Activated CD8-positive, alpha-beta memory T cell treated with anti-CD3 and anti-CD28 coated beads, Interleukin-2, amount 50 U/mL, for 1 hour (primary cell): ENCODE measurements around the gene CCDC116.
A peak's percentile ranks its signal among the peaks of the same experiment; 100 is the strongest.
"Not testable (repeated sequence)": the region's sequence is repeated elsewhere in the genome, so short reads cannot be mapped to it uniquely, and the experiment has no call there.

Experiments used
- DNase-seq: peaks from one replicate; pipeline ENCODE4 v3.0.0-alpha.2; 2020; ENCODE audit errors: extremely low read depth

The CCDC116 gene

DNA sequence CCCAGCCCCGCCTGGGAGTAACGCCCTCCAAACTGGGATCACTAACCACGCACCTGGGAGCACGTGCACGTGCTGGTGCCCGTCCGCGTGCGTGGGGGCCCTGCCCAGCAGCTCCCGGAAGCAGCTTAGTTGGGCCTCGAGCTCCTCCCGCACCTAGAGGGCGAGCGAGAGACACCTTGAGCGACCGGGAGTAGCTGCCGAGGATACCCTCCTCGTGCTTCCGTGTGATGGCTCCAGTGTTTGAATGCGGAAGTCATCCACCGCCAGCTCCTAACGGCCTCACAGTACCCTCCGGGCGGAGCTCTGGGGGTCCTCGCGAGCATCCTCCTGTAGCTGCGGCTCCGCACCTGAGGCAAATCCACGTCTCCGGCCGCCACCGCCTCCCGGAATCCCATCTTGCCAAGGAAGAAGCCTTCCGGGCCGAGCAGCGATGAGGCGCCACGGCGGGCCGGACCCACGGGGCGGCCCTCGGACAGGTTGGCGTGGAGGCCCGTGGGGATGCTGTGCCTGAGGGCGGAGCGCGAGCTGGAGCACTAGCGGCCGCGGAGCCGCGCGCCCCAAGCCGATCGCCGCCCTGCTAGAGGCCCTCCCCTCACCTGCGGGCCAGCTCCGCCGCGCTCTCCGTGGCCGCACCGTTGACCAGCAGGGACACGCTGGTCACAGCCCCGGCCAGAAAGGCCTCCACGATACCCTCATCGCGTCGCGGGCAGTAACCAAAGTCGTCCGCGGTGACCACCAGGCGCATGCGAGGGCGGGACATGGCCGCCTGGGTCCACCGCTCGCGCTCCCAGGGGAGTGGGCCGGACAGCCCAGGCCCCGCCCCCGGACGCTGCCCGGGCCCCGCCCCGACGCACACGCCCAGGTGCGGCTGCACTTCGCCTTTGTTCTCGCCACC, 3.1 kb upstream of the CCDC116 start, which contains the start of gene YDJC:
TSS of gene YDJC (minus strand) at position 768 of the 895 bp plus-strand sequence. CDS start at position 760, 8 bp downstream.
- DNase-seq, result peak; percentile 83

DNA sequence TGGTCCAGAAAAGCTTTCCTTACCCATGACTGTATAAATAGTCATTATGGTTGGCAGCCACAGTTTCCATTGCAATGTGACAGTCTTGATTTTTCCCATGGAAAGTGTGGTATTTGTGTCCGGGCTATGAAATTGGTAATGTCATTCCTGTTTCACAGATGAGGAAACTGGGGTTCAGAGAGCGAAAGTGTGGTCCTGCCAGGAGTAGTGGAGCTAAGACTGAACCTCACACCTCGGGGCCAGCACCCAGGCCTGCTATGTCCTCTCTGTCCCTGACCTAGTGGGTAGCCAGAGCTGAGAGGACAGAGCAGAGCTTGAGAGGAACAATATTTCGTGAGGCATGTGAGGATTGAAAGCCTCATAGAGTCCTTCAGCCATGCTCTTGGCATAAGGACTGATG, 1.5 kb upstream of the CCDC116 start:
- no peak for DNase-seq

DNA sequence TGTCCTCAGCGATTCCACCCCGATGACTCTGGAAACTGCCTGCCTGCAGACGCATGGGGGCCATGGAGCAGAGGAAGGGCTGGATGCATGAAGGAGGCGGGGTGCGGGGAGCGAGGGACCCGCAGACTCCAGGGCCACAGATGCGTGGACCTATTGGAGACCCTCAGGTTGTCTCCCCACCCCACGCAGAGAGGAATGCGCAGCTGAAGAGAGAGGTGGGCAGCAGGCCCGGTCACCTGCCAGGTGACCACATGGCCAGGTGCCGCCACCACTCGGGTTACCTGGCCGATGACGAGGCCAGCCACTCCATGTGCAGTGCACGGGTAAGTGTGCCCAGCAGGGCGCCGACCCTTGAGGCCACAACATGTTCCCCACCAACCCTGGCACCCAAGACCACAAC, 371 bp downstream of the CCDC116 start:
- no peak for DNase-seq

DNA sequence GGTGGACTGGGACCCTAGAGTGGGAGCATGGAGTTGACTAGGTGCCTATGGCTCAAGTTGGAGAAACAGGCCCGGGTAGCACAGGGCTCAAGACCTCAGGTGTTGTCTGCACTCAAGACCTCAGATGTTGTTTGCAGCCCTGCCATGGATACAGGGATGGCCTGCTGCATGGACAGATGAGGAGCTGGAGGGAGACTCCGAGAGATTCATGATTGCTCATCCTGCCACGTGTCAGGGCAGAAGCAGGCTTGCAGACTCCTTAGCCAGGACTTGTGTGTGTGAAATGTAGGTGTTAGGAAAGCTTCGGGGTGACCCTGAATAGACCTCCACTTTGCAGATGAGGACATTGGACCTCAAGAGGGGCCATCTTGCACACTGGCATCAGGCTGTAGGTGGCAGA, 921 bp downstream of the CCDC116 start:
- DNase-seq, result no peak

DNA sequence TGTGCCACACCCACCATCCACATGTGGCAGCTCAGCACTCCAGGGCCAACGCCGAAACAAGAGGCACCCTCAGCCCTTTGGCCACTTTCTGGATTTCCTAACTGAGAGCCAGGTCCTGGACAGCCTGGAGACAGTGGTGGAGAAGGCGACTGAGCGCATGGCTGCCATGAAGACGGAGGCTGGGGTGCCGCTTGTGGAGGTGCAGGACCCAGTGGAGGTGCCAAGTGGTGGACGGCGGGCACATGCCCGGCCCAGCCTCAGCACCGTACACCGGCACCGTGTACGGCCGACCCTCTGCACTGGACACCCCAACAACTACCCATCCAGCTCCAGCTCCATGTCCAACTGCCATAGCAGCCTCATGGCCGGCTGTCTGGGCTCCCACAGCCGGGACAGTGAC, 1.5 kb downstream of the CCDC116 start:
- no peak for DNase-seq

DNA sequence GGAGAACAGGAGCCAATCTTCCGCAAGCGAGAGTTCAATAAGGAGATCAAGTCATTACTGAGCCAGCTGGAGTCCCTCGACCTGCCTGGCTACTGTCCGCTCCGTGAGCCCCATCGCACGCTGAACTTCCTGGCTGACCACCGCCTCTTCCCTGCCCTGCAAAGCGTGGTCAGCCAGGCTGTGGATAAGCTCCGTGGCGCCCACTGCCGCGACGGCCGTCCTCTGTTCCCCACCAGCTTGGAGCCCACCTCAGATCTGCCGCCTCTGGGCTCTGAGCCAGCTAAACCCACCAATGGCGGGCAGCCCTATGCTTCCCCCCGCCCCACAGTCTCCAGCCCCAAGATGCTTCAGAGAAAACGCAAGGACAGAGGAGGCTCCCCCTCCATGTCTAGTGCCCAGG, 2.3 kb downstream of the CCDC116 start:
- DNase-seq, result no peak

DNA sequence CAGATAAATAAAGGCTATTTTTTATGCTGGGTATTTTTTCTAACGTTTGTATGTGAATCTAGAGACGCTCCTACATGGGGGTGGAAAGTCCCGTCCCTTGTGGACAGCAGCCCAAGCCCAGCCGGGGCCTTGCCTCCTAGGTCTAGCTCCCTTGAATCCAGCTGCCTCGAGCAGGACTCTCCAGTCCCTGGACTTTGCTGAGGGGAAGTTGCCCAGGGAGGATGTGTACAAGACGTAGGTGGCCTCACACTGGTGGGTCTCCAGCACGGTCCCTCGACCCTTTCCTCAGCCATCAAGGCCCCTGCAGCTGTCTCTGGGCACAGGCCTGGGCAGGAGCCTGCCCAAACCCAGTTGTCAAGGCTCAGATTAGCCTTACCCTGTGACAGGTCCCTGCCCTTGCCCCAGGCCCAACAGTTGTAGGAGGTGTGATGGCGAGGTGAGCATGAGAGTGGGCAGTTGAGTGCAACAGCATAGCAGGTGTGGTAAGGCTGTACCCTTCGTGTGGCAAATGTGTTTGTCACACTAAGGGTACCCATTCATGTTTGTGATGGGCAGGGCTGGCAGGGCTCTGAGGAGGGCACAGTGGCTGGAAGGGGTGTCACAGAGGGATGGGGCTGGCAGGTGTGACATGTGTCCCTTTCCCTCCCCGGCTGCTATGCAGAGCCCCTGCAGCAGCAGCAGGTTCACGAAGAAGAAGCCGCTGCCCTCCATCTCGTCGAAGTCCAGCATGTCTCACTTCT, 3.4 kb downstream of the CCDC116 start:
- no peak for DNase-seq

DNA sequence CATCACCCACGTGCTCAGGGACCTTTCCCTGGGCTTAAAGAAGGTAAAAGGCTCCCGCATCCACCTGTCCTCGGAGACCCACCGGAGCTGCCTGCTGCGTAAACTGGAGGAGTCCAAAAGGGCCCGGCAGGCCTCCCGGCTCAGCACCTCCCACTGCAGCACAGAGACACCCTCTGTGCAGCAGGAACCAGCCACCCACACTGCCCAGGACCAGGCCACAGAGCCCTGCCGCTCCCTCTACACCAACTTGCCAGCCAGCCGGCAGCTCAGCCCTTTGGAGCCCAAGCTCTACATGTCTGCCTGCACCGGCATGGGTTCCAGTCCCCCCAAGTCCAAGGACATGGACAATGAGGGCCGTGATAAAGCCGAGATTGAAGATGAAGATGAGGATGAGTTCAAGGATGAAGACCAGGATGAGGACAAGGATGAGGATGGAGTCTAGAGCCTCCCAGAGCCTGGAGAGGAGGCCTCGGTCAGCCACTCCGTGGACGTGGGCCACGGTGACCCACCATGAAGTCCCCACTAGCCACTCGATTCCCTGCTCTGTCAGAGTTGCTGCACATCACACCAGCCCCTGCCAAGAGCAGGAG, 4.2 kb downstream of the CCDC116 start:
- no peak for DNase-seq

DNA sequence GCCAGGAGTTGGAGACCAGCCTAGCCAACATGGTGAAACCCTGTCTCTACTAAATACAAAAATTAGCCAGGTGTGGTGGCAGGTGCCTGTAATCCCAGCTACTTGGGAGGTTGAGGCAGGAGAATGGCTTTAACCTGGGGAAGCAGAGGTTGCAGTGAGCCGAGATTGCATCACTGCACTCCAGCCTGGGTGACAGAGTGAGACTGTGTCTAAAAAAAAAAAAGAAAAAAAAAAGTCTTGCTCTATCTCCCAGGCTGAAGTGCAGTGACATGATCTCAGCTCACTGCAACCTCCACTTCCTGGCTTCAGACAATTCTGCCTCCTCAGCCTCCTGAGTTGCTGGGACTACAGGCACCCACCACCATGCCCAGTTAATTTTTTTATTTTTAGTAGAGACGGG, 4.9 kb downstream of the CCDC116 start:
- DNase-seq, result not testable (repeated sequence)

DNA sequence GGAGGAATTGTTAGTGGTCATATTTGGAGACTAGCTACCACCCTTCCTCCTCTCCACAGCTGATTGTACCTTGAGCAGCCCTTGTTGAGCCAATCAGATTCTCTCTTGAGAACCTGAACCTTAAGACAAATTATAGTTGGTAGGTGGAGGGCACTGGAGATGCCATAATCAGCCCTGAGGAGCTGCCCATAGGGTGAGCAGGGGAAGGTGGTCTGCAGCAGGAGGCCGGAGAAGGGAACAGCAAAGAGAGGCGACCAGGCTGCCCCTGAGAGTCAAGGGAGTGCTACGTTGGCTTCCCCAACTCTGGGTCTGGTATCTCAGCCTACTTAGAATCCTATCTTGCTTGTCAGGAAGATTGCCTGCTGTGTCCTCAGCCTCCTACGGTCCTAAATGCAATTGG, 6.8 kb downstream of the CCDC116 start:
- DNase-seq, result no peak

DNA sequence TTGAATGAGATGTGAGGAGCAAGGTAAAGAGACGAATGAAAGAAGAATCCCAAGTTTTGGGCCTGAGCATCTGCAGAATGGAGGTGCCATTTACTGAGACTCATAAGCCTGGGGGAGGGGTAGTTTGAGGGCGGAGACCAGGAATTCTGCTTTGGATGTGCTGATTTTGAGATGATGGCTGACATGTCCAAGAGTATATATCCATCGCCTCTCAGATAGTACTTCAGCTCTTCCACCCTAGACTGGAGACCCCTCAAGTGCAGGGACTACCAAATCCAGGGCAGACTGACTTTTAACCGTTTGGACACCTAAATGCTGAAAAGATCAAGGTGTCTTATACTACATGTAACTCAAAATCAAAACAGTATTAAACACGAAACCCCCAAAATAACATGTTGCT, 8.2 kb downstream of the CCDC116 start:
- no peak for DNase-seq

DNA sequence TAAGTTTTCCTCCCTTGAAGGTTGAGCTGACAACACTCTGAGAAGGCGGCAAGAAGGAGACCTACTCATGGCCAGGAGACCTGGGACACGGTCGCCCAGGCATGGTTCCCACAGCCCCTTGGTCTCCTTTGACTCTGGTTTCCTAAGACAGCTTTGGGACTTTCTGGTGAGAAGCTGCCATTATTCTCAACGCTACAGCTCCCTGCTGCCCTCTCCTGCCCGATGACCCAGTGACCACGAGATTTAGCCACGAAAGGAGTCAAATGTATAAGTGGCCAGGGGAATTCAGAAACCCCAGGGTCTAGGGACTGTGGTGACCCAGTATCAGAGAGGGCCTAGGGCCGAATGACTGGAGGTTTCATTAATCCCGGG, 8.8 kb downstream of the CCDC116 start:
- no peak for DNase-seq

DNA sequence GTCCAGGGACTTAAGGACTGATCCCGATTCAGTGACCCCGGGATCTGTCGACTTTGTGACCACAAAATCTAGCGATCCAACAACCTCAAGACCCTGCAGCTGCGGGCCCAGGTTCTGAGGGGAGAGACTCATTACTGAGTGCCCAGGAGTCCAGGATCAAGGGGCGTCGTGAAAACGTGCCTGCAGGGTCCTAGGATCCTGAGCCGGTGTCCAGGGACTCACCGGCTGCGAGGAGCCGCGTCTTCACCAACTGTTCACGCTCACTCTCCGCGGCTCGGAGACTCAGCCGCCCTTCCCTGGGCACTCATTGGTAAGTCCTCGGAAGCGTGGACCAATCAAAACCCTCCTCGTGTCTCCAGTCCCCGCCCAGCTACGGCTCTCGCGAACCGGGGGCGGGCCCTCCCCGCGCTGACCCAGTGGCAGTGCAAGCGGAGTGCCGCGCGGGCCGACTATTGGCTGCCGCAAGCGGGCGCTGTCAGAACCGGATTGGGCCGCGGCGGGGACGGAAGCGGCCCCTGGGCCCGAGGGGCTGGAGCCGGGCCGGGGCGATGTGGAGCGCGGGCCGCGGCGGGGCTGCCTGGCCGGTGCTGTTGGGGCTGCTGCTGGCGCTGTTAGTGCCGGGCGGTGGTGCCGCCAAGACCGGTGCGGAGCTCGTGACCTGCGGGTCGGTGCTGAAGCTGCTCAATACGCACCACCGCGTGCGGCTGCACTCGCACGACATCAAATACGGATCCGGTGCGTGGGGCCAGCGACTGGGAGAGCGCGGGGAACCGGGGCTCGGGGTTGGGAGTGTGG, 9.4 kb downstream of the CCDC116 start, which contains the start of gene SDF2L1:
TSS of gene SDF2L1 (plus strand) at position 514 of the 795 bp plus-strand sequence. CDS start at position 549, 35 bp downstream.
- peak; percentile 90 for DNase-seq

DNA sequence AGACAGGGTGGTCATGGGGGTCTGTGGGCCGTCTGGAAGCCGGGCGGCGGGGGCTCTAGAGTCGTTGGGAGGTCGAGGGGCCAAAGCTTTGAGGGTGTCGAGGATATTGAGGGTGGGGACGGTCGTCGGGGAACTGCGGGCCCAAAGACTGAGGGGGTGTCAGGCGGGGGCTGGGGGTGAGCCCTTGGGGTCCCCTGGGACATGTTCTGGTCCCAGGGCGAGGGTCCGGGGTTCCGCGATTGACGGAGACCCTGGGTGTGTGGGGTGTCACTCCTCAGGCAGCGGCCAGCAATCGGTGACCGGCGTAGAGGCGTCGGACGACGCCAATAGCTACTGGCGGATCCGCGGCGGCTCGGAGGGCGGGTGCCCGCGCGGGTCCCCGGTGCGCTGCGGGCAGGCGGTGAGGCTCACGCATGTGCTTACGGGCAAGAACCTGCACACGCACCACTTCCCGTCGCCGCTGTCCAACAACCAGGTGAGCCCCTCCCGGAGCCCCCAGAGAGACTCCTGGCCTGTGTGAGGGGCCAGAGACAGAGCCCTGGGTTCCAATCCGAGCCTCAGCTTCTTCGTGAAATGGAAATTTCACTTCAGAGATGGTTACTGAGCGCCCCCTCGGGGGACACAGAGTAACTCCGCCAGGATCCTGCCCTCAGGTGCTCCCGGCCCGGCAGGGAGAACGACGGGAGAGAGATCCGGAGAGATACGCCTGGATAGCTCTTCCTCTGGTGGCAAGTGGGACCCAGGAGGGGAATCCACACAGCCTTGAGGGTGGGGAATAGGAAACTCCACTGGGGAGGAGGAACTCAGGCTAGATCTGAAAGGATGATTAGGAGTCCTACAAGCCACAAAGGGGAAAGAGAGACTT, 10.3 kb downstream of the CCDC116 start:
- no peak for DNase-seq

DNA sequence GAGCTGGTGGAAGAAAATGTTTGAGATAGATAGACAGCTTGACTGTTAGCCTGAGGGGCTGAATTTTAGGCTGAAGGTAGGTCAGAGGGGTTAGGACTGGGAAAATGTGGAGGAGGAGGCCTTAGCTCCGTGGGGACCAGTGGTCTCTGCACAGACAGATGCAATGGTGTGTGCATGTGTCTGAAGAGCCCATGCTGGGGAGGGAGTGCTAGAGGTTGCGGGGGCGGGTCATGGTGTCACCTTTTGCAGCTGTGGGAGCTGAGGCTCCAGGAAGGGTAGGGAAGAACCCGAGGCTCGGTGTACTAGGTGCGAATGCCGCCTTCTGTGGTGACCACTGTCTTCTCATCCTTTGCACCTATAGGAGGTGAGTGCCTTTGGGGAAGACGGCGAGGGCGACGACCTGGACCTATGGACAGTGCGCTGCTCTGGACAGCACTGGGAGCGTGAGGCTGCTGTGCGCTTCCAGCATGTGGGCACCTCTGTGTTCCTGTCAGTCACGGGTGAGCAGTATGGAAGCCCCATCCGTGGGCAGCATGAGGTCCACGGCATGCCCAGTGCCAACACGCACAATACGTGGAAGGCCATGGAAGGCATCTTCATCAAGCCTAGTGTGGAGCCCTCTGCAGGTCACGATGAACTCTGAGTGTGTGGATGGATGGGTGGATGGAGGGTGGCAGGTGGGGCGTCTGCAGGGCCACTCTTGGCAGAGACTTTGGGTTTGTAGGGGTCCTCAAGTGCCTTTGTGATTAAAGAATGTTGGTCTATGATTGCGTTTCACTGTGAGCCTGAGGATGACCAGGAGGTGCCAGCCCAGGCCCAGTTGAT, 11.2 kb downstream of the CCDC116 start:
- DNase-seq, result no peak

DNA sequence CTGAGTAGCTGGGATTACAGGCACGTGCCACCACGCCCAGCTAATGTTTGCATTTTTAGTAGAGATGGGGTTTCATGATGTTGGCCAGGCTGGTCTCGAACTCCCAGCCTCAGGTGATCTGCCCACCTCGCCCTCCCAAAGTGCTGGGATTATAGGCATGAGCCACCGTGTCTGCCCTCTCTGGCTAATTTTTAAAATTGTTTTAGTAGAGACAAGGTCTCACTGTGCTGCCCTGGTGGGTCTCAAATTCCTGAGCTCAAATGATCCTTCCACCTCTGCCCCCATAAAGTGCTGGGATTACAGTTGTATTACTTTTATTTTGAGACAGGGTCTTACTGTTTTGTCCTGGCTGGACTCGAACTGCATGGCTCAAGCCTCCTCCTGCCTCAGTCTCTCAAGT, 13.0 kb downstream of the CCDC116 start:
- DNase-seq, result not testable (repeated sequence)

DNA sequence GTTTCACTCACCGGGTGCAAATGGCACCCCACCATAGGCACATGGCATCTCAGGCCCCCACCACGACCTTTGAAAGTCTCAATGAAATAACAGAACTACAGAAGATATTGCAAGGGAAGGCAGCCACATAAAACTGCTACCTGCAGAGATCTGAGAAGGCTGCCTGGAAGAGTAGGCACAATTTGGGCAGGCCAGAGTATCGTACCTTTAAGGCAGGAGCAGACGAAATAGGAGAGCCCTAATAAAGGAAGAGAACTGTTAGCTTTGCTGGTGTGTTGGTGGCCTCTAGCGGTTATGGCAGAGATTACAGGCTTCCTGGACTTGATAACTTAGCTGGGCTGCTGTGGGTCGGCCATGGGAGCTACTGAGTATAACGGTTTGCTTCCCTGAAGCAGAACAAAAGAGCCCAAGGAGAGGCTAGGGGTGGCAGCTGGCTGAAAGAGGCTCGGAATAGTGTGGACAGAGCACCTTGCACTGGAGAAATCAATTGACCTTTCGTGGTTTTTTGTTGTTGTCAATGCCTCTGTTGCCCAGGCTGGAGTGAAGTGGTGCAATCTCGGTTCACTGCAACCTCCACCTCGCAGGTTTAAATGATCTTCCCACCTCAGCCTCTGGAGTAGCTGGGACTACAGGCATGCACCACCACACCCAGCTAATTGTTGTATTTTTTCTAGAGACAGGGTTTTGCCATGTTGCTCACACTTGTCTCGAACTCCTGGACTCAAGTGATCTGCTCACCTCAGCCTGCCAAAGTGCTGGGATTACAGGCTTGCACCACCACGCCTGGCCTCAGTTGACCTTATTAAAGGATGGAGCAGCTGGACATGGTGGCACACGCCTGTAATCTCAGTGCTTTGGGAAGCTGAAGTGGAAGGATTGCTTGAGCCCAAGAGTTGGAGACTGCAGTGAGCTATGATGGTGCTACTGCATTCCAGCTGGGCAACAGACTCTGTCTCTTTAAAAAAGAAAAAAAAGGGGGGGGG, 14.3 kb downstream of the CCDC116 start:
- peak; percentile 52 for DNase-seq

DNA sequence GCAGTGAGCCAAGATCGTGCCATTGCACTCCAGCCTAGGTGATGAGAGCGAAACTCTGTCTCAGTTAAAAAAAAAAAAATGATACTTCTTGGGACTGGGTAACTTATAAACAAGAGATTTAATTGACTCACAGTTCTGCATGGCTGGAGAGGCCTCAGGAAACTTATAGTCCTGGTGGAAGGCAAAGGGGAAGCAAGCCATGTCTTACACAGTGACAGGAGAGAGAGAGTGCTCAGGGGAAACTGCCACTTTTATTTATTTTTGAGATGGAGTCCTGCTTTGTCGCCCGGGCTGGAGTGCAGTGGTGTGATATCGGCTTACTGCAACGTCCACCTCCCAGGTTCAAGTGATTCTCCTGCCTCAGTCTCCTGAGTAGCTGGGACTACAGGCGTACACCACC, 17.7 kb downstream of the CCDC116 start:
- no peak for DNase-seq
